K562 (cell line): ENCODE measurements around the gene ZNF467. TPM values are rescaled to one million over a fixed set of nuclear protein-coding genes. Genes with fewer than 3 reads are reported as not detected.

ENCODE experiments used
- ATF1 ChIP-seq, 2 experiments: fragments of 450-650 bp in 1 of 2; IDR thresholded peaks; 2 replicates each; pipeline ENCODE4 v1.6.1; 2016; ENCODE audit warnings: missing compliant biosample characterization in 1 of 2, missing genetic modification characterization in 1 of 2
- CREM ChIP-seq: IDR thresholded peaks from 2 replicates; pipeline ENCODE4 v1.6.1; 2014; ENCODE audit warnings: antibody characterized with exemption, low read depth
- CXXC5 ChIP-seq: fragments of 250-450 bp; sonication (Bioruptor Pico); IDR thresholded peaks from 2 replicates; pipeline ENCODE4 v1.8.0; 2022; ENCODE audit warnings: inconsistent platforms, mild to moderate bottlenecking, moderate library complexity
- FIP1L1 ChIP-seq: fragments of 200-400 bp; formaldehyde crosslinking; IDR thresholded peaks from 2 replicates; pipeline ENCODE4 v1.6.1; 2018; ENCODE audit warnings: mild to moderate bottlenecking, low read depth, low read length; ENCODE audit not compliant: poor library complexity, severe bottlenecking
- FOSL1 ChIP-seq: fragments of 200-800 bp; sonication (Bioruptor generic); conservative IDR thresholded peaks from 2 replicates; pipeline ENCODE4 v1.6.1; 2016; ENCODE audit warnings: missing genetic modification characterization, missing compliant biosample characterization
- GATA2 ChIP-seq: sonication (generic); formaldehyde crosslinking; IDR thresholded peaks from 2 replicates; pipeline ENCODE4 v1.4.0; 2020; ENCODE audit warnings: mild to moderate bottlenecking, missing genetic modification reagents
- NONO ChIP-seq, 2 experiments: fragments of 200-400 bp in 1 of 2; fragments of 450-650 bp in 1 of 2; formaldehyde crosslinking in 1 of 2; IDR thresholded peaks; 2 replicates each; pipeline ENCODE4 v1.6.1; 2017; ENCODE audit warnings: low read depth in 2 of 2, mild to moderate bottlenecking in 2 of 2, moderate library complexity in 2 of 2, low read length in 1 of 2
- PKNOX1 ChIP-seq: fragments of 450-650 bp; IDR thresholded peaks from 2 replicates; pipeline ENCODE4 v1.6.1; 2016
- POLR2AphosphoS5 ChIP-seq: IDR thresholded peaks from 2 replicates; pipeline ENCODE4 v1.6.1; 2011; ENCODE audit warnings: mild to moderate bottlenecking, low read depth, low read length, moderate library complexity; ENCODE audit not compliant: control insufficient read depth, insufficient read depth
- PRMT5 ChIP-seq: sonication (generic); formaldehyde crosslinking; IDR thresholded peaks from 2 replicates; pipeline ENCODE4 v1.5.0; 2020; ENCODE audit warnings: missing genetic modification reagents
- RREB1 ChIP-seq: fragments of 250-450 bp; sonication (Bioruptor Pico); IDR thresholded peaks from 2 replicates; pipeline ENCODE4 v1.4.0; 2020
- SP1 ChIP-seq: sonication (generic); formaldehyde crosslinking; IDR thresholded peaks from 2 replicates; pipeline ENCODE4 v1.8.1; 2022; ENCODE audit warnings: mild to moderate bottlenecking, missing genetic modification reagents
- STAT6 ChIP-seq: sonication (generic); formaldehyde crosslinking; IDR thresholded peaks from 2 replicates; pipeline ENCODE4 v1.8.1; 2023; ENCODE audit warnings: mild to moderate bottlenecking, missing genetic modification reagents
- polyA plus RNA-seq, 8 experiments: library from polyadenylated mRNA; depleted of rRNA in 4 of 8; stranded (reverse) in 5 of 8; unstranded in 3 of 8; fragments of >200 nt; fragmentation: Nextera tagmentation in 2 of 8; fragmentation: Illumina TruSeq in 1 of 8; extraction: Ambion mirVana in 2 of 8; extraction: Trizol in 1 of 8; gene quantifications; 2 replicates each; pipeline versions ENCODE4 v1.2.1 to v1.2.3, GENCODE V29; 2011 to 2014; ENCODE audit warnings: inconsistent platforms in 1 of 8, missing spikeins in 1 of 8
- total RNA-seq, 7 experiments: library from RNA; depleted of rRNA in 6 of 7; stranded (reverse); fragments of >200 nt in 6 of 7; fragmentation: Illumina TruSeq in 2 of 7; extraction: Trizol in 2 of 7; gene quantifications; 2 replicates each; pipeline versions ENCODE4 v1.2.1 to v1.2.3, GENCODE V29; 2011 to 2021; ENCODE audit warnings: low replicate concordance in 1 of 7

The ZNF467 gene
- total and polyA plus RNA-seq, 9 of the 15 experiments (the other 6 are each of a cell fraction or from before 2014, with no cell fraction given), result 0.32 to 14.2 (median 1.7) TPM

- TF ChIP-seq RREB1 (CRISPR knock-in tag), result no peak
- no peak for TF ChIP-seq GATA2
- no peak for TF ChIP-seq FIP1L1
- 0 out of 2 replicates have a peak, but pooled peaks have one; percentile 52 for TF ChIP-seq STAT6 (CRISPR knock-in tag)
- TF ChIP-seq POLR2AphosphoS5, result peak; percentile 17; the same call in 1 of the 2 replicates
- TF ChIP-seq ATF1 (CRISPR knock-in tag; IDR thresholded peaks at IDR 0.05), result peak; percentile 49; the same call in 1 of the 2 replicates
- no peak; the same call in 1 of the 2 replicates for TF ChIP-seq ATF1 (tag; IDR thresholded peaks at IDR 0.05)
- TF ChIP-seq SP1, result no peak
- no peak for TF ChIP-seq PRMT5 (CRISPR knock-in tag)
- TF ChIP-seq CXXC5 (CRISPR knock-in tag), result peak; percentile 81
- TF ChIP-seq CREM, result peak; percentile 93
- TF ChIP-seq NONO (IDR thresholded peaks at IDR 0.05; ENCODE audit: low read depth in 2 of 2, low read length in 1 of 2), result 0 out of 4 replicates have a peak, but pooled peaks of 1 of the 2 experiments have one; percentile 42
- peak; percentile 32; the same call in 1 of the 2 replicates for TF ChIP-seq FOSL1 (tag)
- no peak for TF ChIP-seq PKNOX1
These were observed 58.4 kb downstream of the ZNF467 start (continued) for GRCh38 chr7:149714910-149715471.
